WTC11 (cell line): ENCODE data around the gene NR3C2. TPM values are rescaled to one million over a fixed set of nuclear protein-coding genes. Genes with fewer than 3 reads are reported as not detected.
"Not testable (repeated sequence)": the region's sequence is repeated elsewhere in the genome, so short reads cannot be mapped to it uniquely, and the experiment has no call there.

Experiments
- ATAC-seq: fragments of 200-7000 bp; cut with Tn5 transposase; 2 replicates; pipeline ENCODE4 v1.10.0; 2021; ENCODE audit warnings: mild to moderate bottlenecking, moderate library complexity
- CTCF ChIA-PET: fragments of 300-600 bp; sonication (Branson Sonifier 250); formaldehyde crosslinking; loops from one replicate; lab custom pipeline; 2021; ENCODE audit warnings: antibody characterized with exemption; lab: Charles Lee
- POLR2A ChIA-PET: fragments of 350-600 bp; sonication (Branson Sonifier 250); formaldehyde crosslinking; loops from one replicate; lab custom pipeline; 2021; ENCODE audit warnings: antibody characterized with exemption; lab: Charles Lee
- DNase-seq: peaks from one replicate; pipeline ENCODE4 v3.0.0; 2021; ENCODE audit warnings: low spot score
- H3K27ac Mint-ChIP-seq: 2 replicates; pipeline ENCODE4 v1.8.0; 2021; ENCODE audit warnings: mixed read lengths
- H3K27me3 Mint-ChIP-seq: 2 replicates; pipeline ENCODE4 v1.8.0; 2021; ENCODE audit warnings: low read depth, mild to moderate bottlenecking, moderate library complexity, mixed read lengths
- H3K36me3 Mint-ChIP-seq: 2 replicates; pipeline ENCODE4 v1.8.0; 2021; ENCODE audit warnings: mixed read lengths
- H3K4me1 Mint-ChIP-seq: 2 replicates; pipeline ENCODE4 v1.8.0; 2022; ENCODE audit warnings: mixed read lengths
- H3K4me3 Mint-ChIP-seq: 2 replicates; pipeline ENCODE4 v1.8.0; 2021; ENCODE audit warnings: mild to moderate bottlenecking, moderate library complexity, mixed read lengths
- H3K9me3 Mint-ChIP-seq: 2 replicates; pipeline ENCODE4 v1.8.0; 2021; ENCODE audit warnings: mixed read lengths
- CREM ChIP-seq: sonication (generic); formaldehyde crosslinking; IDR thresholded peaks from 2 replicates; pipeline ENCODE4 v1.8.1; 2022; ENCODE audit warnings: mild to moderate bottlenecking, missing genetic modification reagents, moderate library complexity
- ELF4 ChIP-seq: sonication (generic); formaldehyde crosslinking; IDR thresholded peaks from 2 replicates; pipeline ENCODE4 v1.8.1; 2022; ENCODE audit warnings: low read depth, mild to moderate bottlenecking, moderate library complexity, missing genetic modification reagents
- FOXK1 ChIP-seq: sonication (generic); formaldehyde crosslinking; IDR thresholded peaks from 2 replicates; pipeline ENCODE4 v1.8.0; 2022; ENCODE audit warnings: mild to moderate bottlenecking, moderate library complexity, missing genetic modification reagents
- FOXP1 ChIP-seq: sonication (generic); formaldehyde crosslinking; IDR thresholded peaks from 2 replicates; pipeline ENCODE4 v1.8.0; 2022; ENCODE audit warnings: missing genetic modification reagents, mild to moderate bottlenecking, moderate library complexity, borderline replicate concordance
- MYBL2 ChIP-seq: sonication (generic); formaldehyde crosslinking; IDR thresholded peaks from 2 replicates; pipeline ENCODE4 v1.8.1; 2023; ENCODE audit warnings: mild to moderate bottlenecking, moderate library complexity, missing genetic modification reagents
- NFATC4 ChIP-seq: fragments of 250-450 bp; sonication (Bioruptor Pico); IDR thresholded peaks from 2 replicates; pipeline ENCODE4 v1.9.0; 2021; ENCODE audit warnings: mild to moderate bottlenecking
- NFE2L1 ChIP-seq: sonication (generic); formaldehyde crosslinking; IDR thresholded peaks from 2 replicates; pipeline ENCODE4 v1.8.1; 2023; ENCODE audit warnings: missing genetic modification reagents
- OVOL2 ChIP-seq: fragments of 250-450 bp; sonication (Bioruptor Pico); IDR thresholded peaks from 2 replicates; pipeline ENCODE4 v1.9.0; 2021; ENCODE audit warnings: mild to moderate bottlenecking, borderline replicate concordance
- TP53 ChIP-seq: sonication (generic); formaldehyde crosslinking; IDR thresholded peaks from 2 replicates; pipeline ENCODE4 v1.8.1; 2023; ENCODE audit warnings: mild to moderate bottlenecking, missing genetic modification reagents
- ZNF138 ChIP-seq: sonication (generic); formaldehyde crosslinking; conservative IDR thresholded peaks from 2 replicates; pipeline ENCODE4 v1.8.1; 2022; ENCODE audit warnings: mild to moderate bottlenecking, moderate library complexity, missing genetic modification reagents
- total RNA-seq: library from RNA; stranded (reverse); gene quantifications from 3 replicates; pipeline ENCODE4 v1.2.3, GENCODE V29; 2021
- TF ChIP-seq, protein P1 (sequence below): sonication (generic); formaldehyde crosslinking; IDR thresholded peaks from 2 replicates; pipeline ENCODE4 v1.8.0; 2023; ENCODE audit warnings: mild to moderate bottlenecking, missing genetic modification reagents
- TF ChIP-seq, protein P2 (sequence below): fragments of 250-450 bp; sonication (Bioruptor Pico); IDR thresholded peaks from 2 replicates; pipeline ENCODE4 v1.9.0; 2021; ENCODE audit warnings: mild to moderate bottlenecking, borderline replicate concordance
- TF ChIP-seq, protein P3 (sequence below): sonication (generic); formaldehyde crosslinking; IDR thresholded peaks from 2 replicates; pipeline ENCODE4 v1.8.0; 2023; ENCODE audit warnings: missing genetic modification reagents
- TF ChIP-seq, protein P4 (sequence below): sonication (generic); formaldehyde crosslinking; IDR thresholded peaks from 2 replicates; pipeline ENCODE4 v1.8.1; 2023; ENCODE audit warnings: mild to moderate bottlenecking, missing genetic modification reagents
- TF ChIP-seq, protein P5 (sequence below): sonication (generic); formaldehyde crosslinking; IDR thresholded peaks from 2 replicates; pipeline ENCODE4 v1.8.0; 2022; ENCODE audit warnings: mild to moderate bottlenecking, missing genetic modification reagents
- TF ChIP-seq, protein P6 (sequence below): fragments of 250-450 bp; sonication (Bioruptor Pico); conservative IDR thresholded peaks from 2 replicates; pipeline ENCODE4 v1.9.0; 2021; ENCODE audit warnings: mild to moderate bottlenecking

The NR3C2 gene
- total RNA-seq, 1 experiment from 2014 or later = 2.8 TPM

DNA sequence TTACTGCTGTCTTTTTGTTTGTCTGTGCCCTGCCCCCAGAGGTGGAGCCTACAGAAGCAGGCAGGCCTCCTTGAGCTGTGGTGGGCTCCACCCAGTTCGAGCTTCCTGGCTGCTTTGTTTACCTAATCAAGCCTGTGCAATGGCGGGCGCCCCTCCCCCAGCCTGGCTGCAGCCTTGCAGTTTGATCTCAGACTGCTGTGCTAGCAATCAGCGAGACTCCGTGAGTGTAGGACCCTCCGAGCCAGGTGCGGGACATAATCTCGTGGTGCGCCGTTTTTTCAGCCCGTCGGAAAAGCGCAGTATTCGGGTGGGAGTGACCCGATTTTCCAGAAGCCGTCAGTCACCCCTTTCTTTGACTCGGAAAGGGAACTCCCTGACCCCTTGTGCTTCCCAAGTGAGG lies 118.9 kb downstream of the NR3C2 start:
- H3K36me3 Mint-ChIP-seq, H3K4me1 Mint-ChIP-seq, CTCF ChIA-PET, POLR2A ChIA-PET, H3K27me3 Mint-ChIP-seq, ATAC-seq, H3K9me3 Mint-ChIP-seq: not testable (repeated sequence)
- Mint-ChIP-seq H3K27ac (0 out of 2 replicates have a peak overlapping the region, but pooled peaks have one; percentile 83), H3K4me3 (peak overlapping the region; percentile 74)
- TF ChIP-seq, protein P1, sequence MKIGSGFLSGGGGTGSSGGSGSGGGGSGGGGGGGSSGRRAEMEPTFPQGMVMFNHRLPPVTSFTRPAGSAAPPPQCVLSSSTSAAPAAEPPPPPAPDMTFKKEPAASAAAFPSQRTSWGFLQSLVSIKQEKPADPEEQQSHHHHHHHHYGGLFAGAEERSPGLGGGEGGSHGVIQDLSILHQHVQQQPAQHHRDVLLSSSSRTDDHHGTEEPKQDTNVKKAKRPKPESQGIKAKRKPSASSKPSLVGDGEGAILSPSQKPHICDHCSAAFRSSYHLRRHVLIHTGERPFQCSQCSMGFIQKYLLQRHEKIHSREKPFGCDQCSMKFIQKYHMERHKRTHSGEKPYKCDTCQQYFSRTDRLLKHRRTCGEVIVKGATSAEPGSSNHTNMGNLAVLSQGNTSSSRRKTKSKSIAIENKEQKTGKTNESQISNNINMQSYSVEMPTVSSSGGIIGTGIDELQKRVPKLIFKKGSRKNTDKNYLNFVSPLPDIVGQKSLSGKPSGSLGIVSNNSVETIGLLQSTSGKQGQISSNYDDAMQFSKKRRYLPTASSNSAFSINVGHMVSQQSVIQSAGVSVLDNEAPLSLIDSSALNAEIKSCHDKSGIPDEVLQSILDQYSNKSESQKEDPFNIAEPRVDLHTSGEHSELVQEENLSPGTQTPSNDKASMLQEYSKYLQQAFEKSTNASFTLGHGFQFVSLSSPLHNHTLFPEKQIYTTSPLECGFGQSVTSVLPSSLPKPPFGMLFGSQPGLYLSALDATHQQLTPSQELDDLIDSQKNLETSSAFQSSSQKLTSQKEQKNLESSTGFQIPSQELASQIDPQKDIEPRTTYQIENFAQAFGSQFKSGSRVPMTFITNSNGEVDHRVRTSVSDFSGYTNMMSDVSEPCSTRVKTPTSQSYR (CRISPR knock-in tag) = peak; percentile 59; the same call in 1 of the 2 replicates
- TF ChIP-seq FOXP1 (CRISPR knock-in tag) = peak; percentile 18; the same call in 1 of the 2 replicates
- peak; percentile 71 for TF ChIP-seq FOXK1 (CRISPR knock-in tag)
- peak; percentile 74 for DNase-seq

DNA sequence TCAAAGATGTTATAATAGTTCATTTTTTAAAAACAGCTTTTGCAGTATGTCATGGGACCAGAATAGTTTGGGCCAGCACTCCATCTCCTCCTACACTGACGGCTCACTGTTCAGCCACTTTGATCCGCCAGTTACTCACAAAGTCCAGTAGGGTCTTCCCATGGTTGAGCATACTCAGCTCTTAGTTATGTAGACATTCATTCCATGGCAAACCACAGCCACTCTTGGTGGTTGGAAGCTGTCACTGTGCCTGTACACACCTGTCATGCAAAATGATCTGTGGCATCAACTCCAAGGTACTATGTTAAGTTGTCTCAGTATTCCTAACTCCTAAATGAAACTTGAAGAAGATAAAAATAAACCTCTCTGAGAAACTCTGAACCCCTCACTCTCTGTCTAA lies 127.2 kb downstream of the NR3C2 start:
- DNase-seq = no peak
- ChIA-PET CTCF (no interaction called here), POLR2A (no interaction called here)
- TF ChIP-seq, protein P2, sequence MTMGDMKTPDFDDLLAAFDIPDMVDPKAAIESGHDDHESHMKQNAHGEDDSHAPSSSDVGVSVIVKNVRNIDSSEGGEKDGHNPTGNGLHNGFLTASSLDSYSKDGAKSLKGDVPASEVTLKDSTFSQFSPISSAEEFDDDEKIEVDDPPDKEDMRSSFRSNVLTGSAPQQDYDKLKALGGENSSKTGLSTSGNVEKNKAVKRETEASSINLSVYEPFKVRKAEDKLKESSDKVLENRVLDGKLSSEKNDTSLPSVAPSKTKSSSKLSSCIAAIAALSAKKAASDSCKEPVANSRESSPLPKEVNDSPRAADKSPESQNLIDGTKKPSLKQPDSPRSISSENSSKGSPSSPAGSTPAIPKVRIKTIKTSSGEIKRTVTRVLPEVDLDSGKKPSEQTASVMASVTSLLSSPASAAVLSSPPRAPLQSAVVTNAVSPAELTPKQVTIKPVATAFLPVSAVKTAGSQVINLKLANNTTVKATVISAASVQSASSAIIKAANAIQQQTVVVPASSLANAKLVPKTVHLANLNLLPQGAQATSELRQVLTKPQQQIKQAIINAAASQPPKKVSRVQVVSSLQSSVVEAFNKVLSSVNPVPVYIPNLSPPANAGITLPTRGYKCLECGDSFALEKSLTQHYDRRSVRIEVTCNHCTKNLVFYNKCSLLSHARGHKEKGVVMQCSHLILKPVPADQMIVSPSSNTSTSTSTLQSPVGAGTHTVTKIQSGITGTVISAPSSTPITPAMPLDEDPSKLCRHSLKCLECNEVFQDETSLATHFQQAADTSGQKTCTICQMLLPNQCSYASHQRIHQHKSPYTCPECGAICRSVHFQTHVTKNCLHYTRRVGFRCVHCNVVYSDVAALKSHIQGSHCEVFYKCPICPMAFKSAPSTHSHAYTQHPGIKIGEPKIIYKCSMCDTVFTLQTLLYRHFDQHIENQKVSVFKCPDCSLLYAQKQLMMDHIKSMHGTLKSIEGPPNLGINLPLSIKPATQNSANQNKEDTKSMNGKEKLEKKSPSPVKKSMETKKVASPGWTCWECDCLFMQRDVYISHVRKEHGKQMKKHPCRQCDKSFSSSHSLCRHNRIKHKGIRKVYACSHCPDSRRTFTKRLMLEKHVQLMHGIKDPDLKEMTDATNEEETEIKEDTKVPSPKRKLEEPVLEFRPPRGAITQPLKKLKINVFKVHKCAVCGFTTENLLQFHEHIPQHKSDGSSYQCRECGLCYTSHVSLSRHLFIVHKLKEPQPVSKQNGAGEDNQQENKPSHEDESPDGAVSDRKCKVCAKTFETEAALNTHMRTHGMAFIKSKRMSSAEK (CRISPR knock-in tag) = no peak
- TF ChIP-seq, protein P3, sequence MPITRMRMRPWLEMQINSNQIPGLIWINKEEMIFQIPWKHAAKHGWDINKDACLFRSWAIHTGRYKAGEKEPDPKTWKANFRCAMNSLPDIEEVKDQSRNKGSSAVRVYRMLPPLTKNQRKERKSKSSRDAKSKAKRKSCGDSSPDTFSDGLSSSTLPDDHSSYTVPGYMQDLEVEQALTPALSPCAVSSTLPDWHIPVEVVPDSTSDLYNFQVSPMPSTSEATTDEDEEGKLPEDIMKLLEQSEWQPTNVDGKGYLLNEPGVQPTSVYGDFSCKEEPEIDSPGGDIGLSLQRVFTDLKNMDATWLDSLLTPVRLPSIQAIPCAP = no peak
- TF ChIP-seq ZNF138 (no peak), NFE2L1 (no peak), ELF4 (CRISPR knock-in tag) (no peak), NFATC4 (no peak), TP53 (no peak), CREM (CRISPR knock-in tag) (no peak), OVOL2 (CRISPR knock-in tag) (no peak), MYBL2 (CRISPR knock-in tag) (no peak)
- TF ChIP-seq, protein P4, sequence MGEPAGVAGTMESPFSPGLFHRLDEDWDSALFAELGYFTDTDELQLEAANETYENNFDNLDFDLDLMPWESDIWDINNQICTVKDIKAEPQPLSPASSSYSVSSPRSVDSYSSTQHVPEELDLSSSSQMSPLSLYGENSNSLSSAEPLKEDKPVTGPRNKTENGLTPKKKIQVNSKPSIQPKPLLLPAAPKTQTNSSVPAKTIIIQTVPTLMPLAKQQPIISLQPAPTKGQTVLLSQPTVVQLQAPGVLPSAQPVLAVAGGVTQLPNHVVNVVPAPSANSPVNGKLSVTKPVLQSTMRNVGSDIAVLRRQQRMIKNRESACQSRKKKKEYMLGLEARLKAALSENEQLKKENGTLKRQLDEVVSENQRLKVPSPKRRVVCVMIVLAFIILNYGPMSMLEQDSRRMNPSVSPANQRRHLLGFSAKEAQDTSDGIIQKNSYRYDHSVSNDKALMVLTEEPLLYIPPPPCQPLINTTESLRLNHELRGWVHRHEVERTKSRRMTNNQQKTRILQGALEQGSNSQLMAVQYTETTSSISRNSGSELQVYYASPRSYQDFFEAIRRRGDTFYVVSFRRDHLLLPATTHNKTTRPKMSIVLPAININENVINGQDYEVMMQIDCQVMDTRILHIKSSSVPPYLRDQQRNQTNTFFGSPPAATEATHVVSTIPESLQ (CRISPR knock-in tag) = no peak
- TF ChIP-seq, protein P5, sequence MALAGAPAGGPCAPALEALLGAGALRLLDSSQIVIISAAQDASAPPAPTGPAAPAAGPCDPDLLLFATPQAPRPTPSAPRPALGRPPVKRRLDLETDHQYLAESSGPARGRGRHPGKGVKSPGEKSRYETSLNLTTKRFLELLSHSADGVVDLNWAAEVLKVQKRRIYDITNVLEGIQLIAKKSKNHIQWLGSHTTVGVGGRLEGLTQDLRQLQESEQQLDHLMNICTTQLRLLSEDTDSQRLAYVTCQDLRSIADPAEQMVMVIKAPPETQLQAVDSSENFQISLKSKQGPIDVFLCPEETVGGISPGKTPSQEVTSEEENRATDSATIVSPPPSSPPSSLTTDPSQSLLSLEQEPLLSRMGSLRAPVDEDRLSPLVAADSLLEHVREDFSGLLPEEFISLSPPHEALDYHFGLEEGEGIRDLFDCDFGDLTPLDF (CRISPR knock-in tag) = no peak
- TF ChIP-seq, protein P6, sequence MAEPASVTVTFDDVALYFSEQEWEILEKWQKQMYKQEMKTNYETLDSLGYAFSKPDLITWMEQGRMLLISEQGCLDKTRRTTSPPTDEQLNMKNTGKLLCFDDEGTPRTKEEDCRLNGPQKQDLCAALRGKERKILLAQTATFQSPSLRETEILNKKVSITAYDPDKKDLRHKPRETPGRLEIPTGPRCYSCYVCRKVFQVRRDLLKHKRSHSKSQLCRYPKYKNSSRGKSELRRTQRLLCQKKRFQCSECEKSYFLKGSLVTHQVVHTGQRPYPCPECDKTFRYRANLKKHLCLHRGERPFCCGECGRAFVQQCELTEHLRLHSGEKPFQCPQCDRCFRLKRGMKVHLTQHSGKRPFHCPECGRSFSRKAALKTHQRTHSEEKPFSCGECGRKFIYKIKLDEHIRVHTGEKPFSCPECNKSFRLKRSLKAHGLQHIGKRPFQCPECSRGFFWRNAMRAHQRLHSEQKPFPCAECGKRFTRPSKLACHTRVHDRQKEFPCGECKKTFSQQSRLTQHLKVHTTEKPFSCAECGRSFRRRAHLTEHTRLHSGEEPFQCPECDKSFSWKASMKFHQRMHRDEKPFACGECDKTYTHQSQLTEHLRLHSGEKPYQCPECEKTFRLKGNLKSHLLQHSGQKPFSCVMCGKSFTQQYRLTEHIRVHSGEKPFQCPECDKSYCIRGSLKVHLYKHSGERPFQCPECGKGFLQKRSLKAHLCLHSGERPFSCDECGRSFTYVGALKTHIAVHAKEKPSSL = no peak
- no peak overlapping the region for H3K4me3 Mint-ChIP-seq
- H3K36me3 Mint-ChIP-seq = peaks cover 2% of the 10 kb centered on the region; the same call in 1 of the 2 replicates
- H3K4me1 Mint-ChIP-seq = peaks cover 6% of the 10 kb centered on the region
- no peaks in the 10 kb centered on the region for H3K9me3 Mint-ChIP-seq
- no peak for ATAC-seq
- H3K27ac Mint-ChIP-seq = no peak overlapping the region; the same call in 1 of the 2 replicates
- H3K27me3 Mint-ChIP-seq = no peaks in the 10 kb centered on the region
